Astrocyte (in vitro differentiated cells and primary cell): ENCODE results near the gene EGFLAM. TPM values are rescaled to one million over a fixed set of nuclear protein-coding genes. Genes with fewer than 3 reads are reported as not detected.
A peak's percentile ranks its signal among the peaks of the same experiment; 100 is the strongest.

Source experiments
- DNase-seq: peaks from one replicate; pipeline ENCODE4 v3.0.0-alpha.2; 2010; ENCODE audit warnings: low read depth
- FAIRE-seq: peaks from 2 replicates; lab custom pipeline; 2011; peaks lifted over from hg19 to GRCh38; lab: Jason Lieb, UNC
- H2AFZ ChIP-seq: 2 replicates; pipeline ENCODE4 v1.6.0; 2012; ENCODE audit warnings: low read depth, low read length, inconsistent platforms
- H3K27ac ChIP-seq: 2 replicates; pipeline ENCODE4 v1.5.1; 2011; ENCODE audit warnings: low read depth, low read length, inconsistent platforms
- H3K27me3 ChIP-seq: 2 replicates; pipeline ENCODE4 v1.6.0; 2011; ENCODE audit warnings: low read length, inconsistent platforms; ENCODE audit not compliant: insufficient read depth
- H3K36me3 ChIP-seq: 2 replicates; pipeline ENCODE4 v1.5.1; 2011; ENCODE audit warnings: low read length, inconsistent platforms; ENCODE audit not compliant: insufficient read depth
- H3K4me1 ChIP-seq: 2 replicates; pipeline ENCODE4 v1.5.1; 2011; ENCODE audit warnings: low read length, inconsistent platforms; ENCODE audit not compliant: insufficient read depth
- H3K4me2 ChIP-seq: 2 replicates; pipeline ENCODE4 v1.6.0; 2012; ENCODE audit warnings: low read length, inconsistent platforms
- H3K4me3 ChIP-seq: 2 replicates; pipeline ENCODE4 v1.5.1; 2011; ENCODE audit warnings: low read depth, mild to moderate bottlenecking, low read length, inconsistent platforms; ENCODE audit not compliant: insufficient read depth
- H3K79me2 ChIP-seq: 2 replicates; pipeline ENCODE4 v1.6.0; 2012; ENCODE audit warnings: mild to moderate bottlenecking, low read length, inconsistent platforms; ENCODE audit not compliant: insufficient read depth
- H3K9ac ChIP-seq: 2 replicates; pipeline ENCODE4 v1.6.0; 2012; ENCODE audit warnings: mild to moderate bottlenecking, low read length, inconsistent platforms
- H3K9me3 ChIP-seq: 2 replicates; pipeline ENCODE4 v1.5.1; 2012; ENCODE audit warnings: low read depth, mild to moderate bottlenecking, low read length, inconsistent platforms; ENCODE audit not compliant: insufficient read depth
- H4K20me1 ChIP-seq: 2 replicates; pipeline ENCODE4 v1.6.0; 2012; ENCODE audit warnings: low read length, inconsistent platforms; ENCODE audit not compliant: insufficient read depth
- H3K27ac Mint-ChIP-seq: one replicate; pipeline ENCODE4 v1.8.0; 2021; ENCODE audit warnings: mild to moderate bottlenecking, mixed read lengths; ENCODE audit not compliant: unreplicated experiment
- H3K27me3 Mint-ChIP-seq: one replicate; pipeline ENCODE4 v1.8.0; 2021; ENCODE audit warnings: low read depth, mixed read lengths; ENCODE audit not compliant: unreplicated experiment
- H3K36me3 Mint-ChIP-seq: one replicate; pipeline ENCODE4 v1.8.0; 2021; ENCODE audit warnings: low read depth, mixed read lengths; ENCODE audit not compliant: unreplicated experiment
- H3K4me1 Mint-ChIP-seq: one replicate; pipeline ENCODE4 v1.8.0; 2021; ENCODE audit warnings: low read depth, mixed read lengths; ENCODE audit not compliant: unreplicated experiment
- H3K4me3 Mint-ChIP-seq: one replicate; pipeline ENCODE4 v1.8.0; 2021; ENCODE audit warnings: mild to moderate bottlenecking, moderate library complexity, mixed read lengths; ENCODE audit not compliant: unreplicated experiment
- H3K9me3 Mint-ChIP-seq: one replicate; pipeline ENCODE4 v1.8.0; 2021; ENCODE audit warnings: mild to moderate bottlenecking, mixed read lengths; ENCODE audit not compliant: unreplicated experiment
- EZH2 ChIP-seq: IDR thresholded peaks from 2 replicates; pipeline ENCODE4 v1.6.1; 2012; ENCODE audit warnings: mild to moderate bottlenecking, low read length, inconsistent platforms; ENCODE audit not compliant: insufficient read depth
- total RNA-seq: library from RNA; stranded (reverse); gene quantifications from 2 replicates; pipeline ENCODE4 v1.2.1, GENCODE V29; 2021
- TF ChIP-seq, protein P1 (sequence below): IDR thresholded peaks from 2 replicates; pipeline ENCODE4 v1.5.1; 2011; ENCODE audit warnings: low read depth, mild to moderate bottlenecking, inconsistent platforms, low read length, moderate library complexity; ENCODE audit not compliant: insufficient read depth

The EGFLAM gene
- total RNA-seq, 1 donor from 2014 or later: 1.0 TPM

DNA sequence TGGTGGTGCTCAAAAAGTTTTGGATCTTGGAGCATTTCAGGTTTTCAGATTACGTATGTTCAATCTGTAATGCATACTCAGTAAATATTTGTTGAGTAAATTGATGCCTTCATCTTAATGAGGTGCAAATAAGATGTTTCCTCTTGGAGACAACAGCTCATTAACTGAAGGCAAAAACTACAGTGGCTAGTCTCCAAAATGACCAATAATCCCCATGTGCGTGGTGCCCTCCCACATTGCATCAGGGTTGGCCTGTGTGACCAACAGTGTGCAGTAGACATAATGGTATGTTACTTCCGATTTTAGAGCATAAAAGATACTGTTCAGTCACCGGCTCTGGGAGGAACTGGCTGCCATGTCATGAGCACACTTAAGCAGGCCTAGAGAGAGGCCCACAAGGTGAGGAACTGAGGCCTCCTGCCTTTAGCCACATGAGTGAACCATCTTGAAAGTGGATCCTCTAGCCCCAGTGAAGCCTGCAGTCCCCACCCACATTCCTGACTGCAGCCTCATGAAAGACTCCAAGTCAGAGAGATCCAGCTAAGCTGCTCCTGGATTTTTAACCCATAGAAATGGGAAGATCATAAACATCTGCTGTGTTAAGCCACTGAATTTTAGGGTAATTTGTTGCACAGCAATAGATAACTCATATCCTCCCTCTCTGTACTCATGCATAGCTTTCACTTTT is 242.4 kb downstream of the EGFLAM start:
- Mint-ChIP-seq H3K27me3 (no peaks in the 10 kb centered on the region), H3K9me3 (no peaks in the 10 kb centered on the region), H3K36me3 (peaks cover 3% of the 10 kb centered on the region), H3K4me3 (no peak overlapping the region), H3K27ac (peak overlapping the region; percentile 75), H3K4me1 (peaks cover 6% of the 10 kb centered on the region)
- Histone ChIP-seq H2AFZ (no peak overlapping the region), H3K79me2 (no peaks in the 10 kb centered on the region), H3K4me3 (no peak overlapping the region), H3K9ac (no peak overlapping the region), H4K20me1 (no peaks in the 10 kb centered on the region), H3K4me1 (peaks cover 7% of the 10 kb centered on the region), H3K36me3 (no peaks in the 10 kb centered on the region), H3K27ac (no peak overlapping the region), H3K9me3 (no peaks in the 10 kb centered on the region), H3K4me2 (no peak overlapping the region), H3K27me3 (no peaks in the 10 kb centered on the region)
- FAIRE-seq (no peak), DNase-seq (peak; percentile 49)
- TF ChIP-seq, protein P1, sequence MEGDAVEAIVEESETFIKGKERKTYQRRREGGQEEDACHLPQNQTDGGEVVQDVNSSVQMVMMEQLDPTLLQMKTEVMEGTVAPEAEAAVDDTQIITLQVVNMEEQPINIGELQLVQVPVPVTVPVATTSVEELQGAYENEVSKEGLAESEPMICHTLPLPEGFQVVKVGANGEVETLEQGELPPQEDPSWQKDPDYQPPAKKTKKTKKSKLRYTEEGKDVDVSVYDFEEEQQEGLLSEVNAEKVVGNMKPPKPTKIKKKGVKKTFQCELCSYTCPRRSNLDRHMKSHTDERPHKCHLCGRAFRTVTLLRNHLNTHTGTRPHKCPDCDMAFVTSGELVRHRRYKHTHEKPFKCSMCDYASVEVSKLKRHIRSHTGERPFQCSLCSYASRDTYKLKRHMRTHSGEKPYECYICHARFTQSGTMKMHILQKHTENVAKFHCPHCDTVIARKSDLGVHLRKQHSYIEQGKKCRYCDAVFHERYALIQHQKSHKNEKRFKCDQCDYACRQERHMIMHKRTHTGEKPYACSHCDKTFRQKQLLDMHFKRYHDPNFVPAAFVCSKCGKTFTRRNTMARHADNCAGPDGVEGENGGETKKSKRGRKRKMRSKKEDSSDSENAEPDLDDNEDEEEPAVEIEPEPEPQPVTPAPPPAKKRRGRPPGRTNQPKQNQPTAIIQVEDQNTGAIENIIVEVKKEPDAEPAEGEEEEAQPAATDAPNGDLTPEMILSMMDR: no peak
- TF ChIP-seq EZH2: no peak

DNA sequence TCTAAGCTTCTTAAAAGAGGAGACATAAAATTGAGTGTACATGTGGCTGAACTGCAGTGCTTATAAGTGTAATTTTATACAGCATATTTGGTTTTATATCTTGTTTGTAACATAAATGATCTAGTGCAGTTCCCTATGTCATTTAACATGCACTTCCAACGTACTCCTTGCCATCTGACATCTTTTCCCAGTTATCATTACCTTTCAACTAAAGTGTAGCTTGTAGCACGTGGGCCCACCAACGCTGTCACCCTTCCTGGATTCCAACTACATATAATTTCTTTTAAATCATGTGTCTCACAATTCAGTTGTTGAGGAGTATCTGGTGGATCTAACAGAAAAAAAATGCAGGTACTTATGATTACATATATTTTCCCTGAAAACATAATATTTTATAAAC is 247.9 kb downstream of the EGFLAM start:
- Histone ChIP-seq H3K4me2 (no peak overlapping the region), H3K4me3 (no peak overlapping the region), H4K20me1 (no peaks in the 10 kb centered on the region), H3K9ac (no peak overlapping the region), H2AFZ (no peak overlapping the region), H3K36me3 (no peaks in the 10 kb centered on the region), H3K9me3 (no peaks in the 10 kb centered on the region), H3K79me2 (no peaks in the 10 kb centered on the region), H3K27me3 (no peaks in the 10 kb centered on the region), H3K27ac (no peak overlapping the region), H3K4me1 (peaks cover 6% of the 10 kb centered on the region)
- Mint-ChIP-seq H3K4me3 (no peak overlapping the region), H3K27me3 (no peaks in the 10 kb centered on the region), H3K36me3 (no peaks in the 10 kb centered on the region), H3K4me1 (peaks cover 8% of the 10 kb centered on the region), H3K9me3 (no peaks in the 10 kb centered on the region), H3K27ac (no peak overlapping the region)
- no peak for FAIRE-seq
- TF ChIP-seq EZH2: no peak
- TF ChIP-seq, protein P1: no peak
- no peak for DNase-seq

DNA sequence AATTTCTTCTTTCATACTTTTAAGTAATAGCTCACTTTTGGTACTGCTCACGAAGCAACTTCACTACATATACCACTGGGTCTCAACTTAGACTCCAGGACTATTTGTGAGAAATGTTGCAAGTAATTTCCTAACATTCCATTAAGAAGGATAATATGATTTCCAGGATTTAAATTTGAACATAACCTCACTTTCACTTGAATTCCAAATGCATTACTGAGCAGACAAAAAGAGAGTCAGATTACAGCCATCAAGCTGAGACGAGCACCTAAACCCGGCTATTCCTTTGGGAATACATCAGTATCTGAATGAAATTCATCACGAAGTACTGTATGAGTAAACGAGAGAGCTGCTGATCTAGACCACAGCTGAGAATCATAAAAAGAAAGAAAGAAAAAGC is 250.8 kb downstream of the EGFLAM start:
- peak overlapping the region; percentile 71 for H3K4me2 ChIP-seq
- peak; percentile 89 for DNase-seq
- Mint-ChIP-seq H3K9me3 (no peaks in the 10 kb centered on the region), H3K27ac (peak overlapping the region; percentile 13), H3K27me3 (no peaks in the 10 kb centered on the region), H3K4me1 (peaks cover 8% of the 10 kb centered on the region), H3K4me3 (no peak overlapping the region), H3K36me3 (peaks cover 3% of the 10 kb centered on the region)
- H4K20me1 ChIP-seq: no peaks in the 10 kb centered on the region
- H3K27ac ChIP-seq: peak overlapping the region; percentile 77
- peak overlapping the region; percentile 21 for H2AFZ ChIP-seq
- H3K9ac ChIP-seq: peak overlapping the region; percentile 69
- H3K9me3 ChIP-seq: no peaks in the 10 kb centered on the region
- no peaks in the 10 kb centered on the region for H3K27me3 ChIP-seq
- peak; percentile 80 for FAIRE-seq
- peaks cover 6% of the 10 kb centered on the region for H3K4me1 ChIP-seq
- TF ChIP-seq, protein P1: no peak
- no peak for TF ChIP-seq EZH2
- H3K36me3 ChIP-seq: no peaks in the 10 kb centered on the region
- H3K4me3 ChIP-seq: no peak overlapping the region
- H3K79me2 ChIP-seq: no peaks in the 10 kb centered on the region
